WI38 (cell line): ENCODE data around the gene MAPK4.
"Not testable (repeated sequence)": the region's sequence is repeated elsewhere in the genome, so short reads cannot be mapped to it uniquely, and the experiment has no call there.

Experiments used
- H3K4me3 ChIP-seq: 2 replicates; pipeline ENCODE4 v1.5.1; 2011; ENCODE audit warnings: low read depth, mild to moderate bottlenecking, control low read depth, low read length
- TF ChIP-seq, protein P1 (sequence below): IDR thresholded peaks from 2 replicates; pipeline ENCODE4 v1.5.1; 2012; ENCODE audit warnings: low read depth, mild to moderate bottlenecking, control low read depth, low read length

The MAPK4 gene

GRCh38 chr18:50606609-50607008 lies 46.7 kb downstream of the MAPK4 start:
- no peak overlapping the region for H3K4me3 ChIP-seq
- TF ChIP-seq, protein P1, sequence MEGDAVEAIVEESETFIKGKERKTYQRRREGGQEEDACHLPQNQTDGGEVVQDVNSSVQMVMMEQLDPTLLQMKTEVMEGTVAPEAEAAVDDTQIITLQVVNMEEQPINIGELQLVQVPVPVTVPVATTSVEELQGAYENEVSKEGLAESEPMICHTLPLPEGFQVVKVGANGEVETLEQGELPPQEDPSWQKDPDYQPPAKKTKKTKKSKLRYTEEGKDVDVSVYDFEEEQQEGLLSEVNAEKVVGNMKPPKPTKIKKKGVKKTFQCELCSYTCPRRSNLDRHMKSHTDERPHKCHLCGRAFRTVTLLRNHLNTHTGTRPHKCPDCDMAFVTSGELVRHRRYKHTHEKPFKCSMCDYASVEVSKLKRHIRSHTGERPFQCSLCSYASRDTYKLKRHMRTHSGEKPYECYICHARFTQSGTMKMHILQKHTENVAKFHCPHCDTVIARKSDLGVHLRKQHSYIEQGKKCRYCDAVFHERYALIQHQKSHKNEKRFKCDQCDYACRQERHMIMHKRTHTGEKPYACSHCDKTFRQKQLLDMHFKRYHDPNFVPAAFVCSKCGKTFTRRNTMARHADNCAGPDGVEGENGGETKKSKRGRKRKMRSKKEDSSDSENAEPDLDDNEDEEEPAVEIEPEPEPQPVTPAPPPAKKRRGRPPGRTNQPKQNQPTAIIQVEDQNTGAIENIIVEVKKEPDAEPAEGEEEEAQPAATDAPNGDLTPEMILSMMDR, result no peak

- TF ChIP-seq, protein P1, result no peak
- no peak overlapping the region for H3K4me3 ChIP-seq
Measured at GRCh38 chr18:50607378-50607926, 47.6 kb downstream of the MAPK4 start.

DNA sequence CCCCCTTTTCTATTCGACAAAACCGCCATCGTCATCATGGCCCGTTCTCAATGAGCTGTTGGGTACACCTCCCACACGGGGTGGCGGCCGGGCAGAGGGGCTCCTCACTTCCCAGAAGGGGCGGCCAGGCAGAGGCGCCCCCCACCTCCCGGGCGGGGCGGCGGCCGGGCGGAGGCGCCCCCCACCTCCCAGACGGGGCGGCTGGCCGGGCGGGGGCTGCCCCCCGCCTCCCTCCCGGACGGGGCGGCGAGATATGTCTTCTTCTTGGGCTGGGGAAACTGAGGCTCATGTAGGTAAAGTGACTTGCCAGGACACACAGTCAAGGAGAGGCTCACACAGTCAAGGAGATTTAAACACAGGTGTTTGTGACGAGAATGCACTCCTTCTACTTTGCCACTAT lies 49.3 kb downstream of the MAPK4 start:
- not testable (repeated sequence) for H3K4me3 ChIP-seq

DNA sequence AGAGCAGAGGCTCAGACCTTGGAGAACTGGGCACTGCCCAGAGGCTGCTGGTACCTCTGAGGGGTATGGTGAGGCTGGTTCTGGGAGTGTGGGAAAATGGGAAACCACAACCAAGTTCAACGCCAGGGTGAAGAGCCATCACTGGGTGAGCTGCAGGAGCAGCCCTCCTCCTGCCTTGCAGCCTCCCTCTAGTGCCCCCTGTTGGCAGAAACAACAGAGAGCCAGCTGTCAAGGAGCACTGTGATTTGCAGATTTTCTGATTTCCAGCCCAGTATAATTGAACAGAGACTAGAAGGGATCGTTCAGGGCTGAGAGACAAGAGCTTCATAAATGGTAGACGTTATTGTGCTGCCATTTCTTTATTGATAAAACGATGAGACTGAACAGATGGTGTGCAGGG lies 50.5 kb downstream of the MAPK4 start:
- H3K4me3 ChIP-seq, result no peak overlapping the region
- TF ChIP-seq, protein P1, result no peak

DNA sequence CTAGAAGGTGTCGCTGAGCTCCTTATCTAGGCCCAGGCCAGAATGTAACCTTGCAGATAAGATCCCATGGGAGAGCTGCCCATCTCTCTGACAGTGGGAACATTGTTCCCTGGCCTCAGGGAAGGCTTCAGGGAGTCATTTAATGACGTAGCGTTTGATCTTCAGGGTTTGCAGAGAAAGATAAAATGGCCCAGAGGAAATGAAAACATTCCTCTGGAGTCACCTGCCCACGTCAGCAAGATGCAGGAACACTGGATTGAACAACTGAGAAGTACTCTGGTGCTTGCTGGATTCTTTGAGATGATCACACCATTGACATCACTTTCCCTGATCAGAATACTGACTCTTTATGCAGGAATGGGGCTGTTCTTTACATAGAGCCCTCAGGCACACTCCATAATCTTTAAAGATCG lies 51.6 kb downstream of the MAPK4 start:
- no peak overlapping the region for H3K4me3 ChIP-seq
- TF ChIP-seq, protein P1, result no peak

- no peak overlapping the region for H3K4me3 ChIP-seq
- TF ChIP-seq, protein P1, result no peak
Measured at GRCh38 chr18:50614838-50615237, 55.0 kb downstream of the MAPK4 start.

DNA sequence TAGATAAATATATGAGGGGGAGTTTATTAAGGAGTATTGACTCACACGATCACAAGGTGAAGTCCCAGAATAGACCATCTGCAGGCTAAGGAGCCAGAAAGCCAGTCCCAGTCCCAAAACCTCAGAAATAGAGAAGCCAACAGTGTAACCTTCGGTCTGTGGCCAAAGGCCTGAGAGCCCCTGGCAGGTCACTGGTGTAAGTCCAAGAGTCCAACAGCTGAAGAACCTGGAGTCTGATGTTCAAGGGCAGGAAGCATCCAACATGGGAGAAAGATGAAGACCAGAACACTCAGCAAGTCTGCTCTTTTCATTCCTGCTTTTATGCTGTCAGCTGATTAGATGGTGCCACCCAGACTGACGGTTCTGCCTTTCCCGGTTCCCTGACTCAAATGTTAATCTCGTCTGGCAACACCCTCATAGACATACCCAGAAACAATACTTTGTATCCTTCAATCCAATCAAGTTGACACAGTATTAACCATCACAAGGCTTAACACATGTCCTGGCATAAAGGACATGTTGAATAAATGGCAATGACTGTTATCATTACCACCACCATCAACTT lies 56.7 kb downstream of the MAPK4 start:
- H3K4me3 ChIP-seq, result no peak overlapping the region
- TF ChIP-seq, protein P1, result no peak

DNA sequence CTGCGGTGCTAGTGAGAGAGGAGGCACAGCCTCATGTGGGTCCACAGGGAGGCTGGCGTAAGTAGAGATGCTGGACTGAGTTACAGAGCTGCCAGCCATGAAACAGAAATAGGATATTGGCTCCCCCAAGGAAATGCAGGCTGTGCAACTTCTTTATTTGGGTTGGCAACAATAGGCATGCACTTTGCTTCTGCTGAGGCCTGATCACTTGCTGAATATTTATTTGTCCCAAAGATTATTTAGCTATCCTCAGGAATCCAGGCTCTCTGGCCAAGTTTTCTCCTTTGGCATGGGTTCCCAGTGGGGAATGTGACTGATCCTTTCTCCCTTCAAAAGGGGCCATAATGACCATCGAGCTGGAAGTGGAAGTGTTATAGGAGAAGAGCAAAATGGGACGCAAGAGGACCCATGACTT lies 60.0 kb downstream of the MAPK4 start:
- no peak overlapping the region for H3K4me3 ChIP-seq
- TF ChIP-seq, protein P1, result no peak
